ENCODE data around the gene SETBP1. TPM values are rescaled to one million over a fixed set of nuclear protein-coding genes. Genes with fewer than 3 reads are reported as not detected.

The SETBP1 gene
- polyA plus RNA-seq, 4 donors: 30.6 to 51.3 (median 32.5) TPM

DNA sequence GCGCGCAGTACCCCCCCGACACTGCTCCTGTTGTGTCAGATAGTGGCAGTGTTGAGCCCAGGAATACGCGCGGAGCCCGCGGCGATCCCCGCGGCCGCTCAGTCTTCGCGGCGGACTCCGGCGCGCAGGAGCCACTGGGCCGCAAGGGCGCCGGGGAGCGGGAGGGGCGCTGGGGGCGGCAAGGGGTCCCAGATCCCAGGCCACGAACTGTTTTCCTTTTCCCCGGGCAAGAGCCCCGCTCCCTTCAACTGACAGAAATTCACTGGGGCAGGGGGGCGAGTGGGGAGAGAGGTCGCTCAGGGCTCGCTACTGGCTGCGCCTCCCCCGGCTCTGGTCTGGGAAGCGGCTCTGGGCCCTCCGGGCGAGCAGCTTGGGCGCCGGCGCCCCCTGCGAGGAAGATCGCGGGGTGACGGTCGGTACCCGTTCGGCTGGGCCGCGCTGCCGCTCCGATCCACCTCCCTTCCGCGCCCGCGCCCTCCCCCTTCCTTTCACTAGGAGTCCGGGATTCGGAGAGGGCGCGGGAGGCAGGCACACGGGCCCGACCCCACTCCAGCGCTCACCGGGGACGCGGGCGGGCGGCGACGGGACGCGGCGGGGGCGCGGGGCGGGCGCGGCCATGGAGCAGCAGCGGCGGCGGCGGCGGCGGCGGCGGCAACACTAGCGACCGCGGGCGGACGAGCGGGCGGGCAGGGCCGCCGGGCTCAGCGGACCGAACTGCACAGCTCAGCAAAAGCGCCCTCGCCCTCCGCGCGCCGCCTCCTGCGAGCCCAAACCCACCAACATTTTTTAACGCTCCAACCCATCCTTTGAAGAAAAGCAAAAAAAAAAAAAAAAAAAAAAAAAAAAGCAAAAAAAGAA, 1.4 kb upstream of the SETBP1 start:
- DNase-seq (ENCODE audit: low read depth in 4 of 4, low spot score in 3 of 4): peak in 2 of 4 donors; percentile 76 to 85

DNA sequence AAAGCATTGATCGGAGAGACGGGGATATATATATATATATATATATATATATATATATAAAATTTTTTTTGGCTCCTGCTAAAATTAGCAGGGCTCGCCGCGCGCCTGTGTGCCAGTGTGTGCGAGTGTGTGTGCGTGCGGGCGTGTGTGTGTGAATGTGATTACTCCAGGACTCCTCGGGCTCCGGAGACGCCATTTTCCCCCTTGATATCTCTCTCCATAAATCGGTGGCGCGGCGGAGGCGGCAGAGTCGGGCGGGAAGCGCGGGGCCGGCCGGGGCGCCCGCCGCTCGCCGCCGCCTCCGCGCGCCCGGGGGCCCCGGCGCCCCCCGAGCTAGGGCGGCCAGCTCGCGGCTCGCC, 795 bp upstream of the SETBP1 start:
- no peak for DNase-seq (ENCODE audit: low read depth in 4 of 4, low spot score in 3 of 4)

DNA sequence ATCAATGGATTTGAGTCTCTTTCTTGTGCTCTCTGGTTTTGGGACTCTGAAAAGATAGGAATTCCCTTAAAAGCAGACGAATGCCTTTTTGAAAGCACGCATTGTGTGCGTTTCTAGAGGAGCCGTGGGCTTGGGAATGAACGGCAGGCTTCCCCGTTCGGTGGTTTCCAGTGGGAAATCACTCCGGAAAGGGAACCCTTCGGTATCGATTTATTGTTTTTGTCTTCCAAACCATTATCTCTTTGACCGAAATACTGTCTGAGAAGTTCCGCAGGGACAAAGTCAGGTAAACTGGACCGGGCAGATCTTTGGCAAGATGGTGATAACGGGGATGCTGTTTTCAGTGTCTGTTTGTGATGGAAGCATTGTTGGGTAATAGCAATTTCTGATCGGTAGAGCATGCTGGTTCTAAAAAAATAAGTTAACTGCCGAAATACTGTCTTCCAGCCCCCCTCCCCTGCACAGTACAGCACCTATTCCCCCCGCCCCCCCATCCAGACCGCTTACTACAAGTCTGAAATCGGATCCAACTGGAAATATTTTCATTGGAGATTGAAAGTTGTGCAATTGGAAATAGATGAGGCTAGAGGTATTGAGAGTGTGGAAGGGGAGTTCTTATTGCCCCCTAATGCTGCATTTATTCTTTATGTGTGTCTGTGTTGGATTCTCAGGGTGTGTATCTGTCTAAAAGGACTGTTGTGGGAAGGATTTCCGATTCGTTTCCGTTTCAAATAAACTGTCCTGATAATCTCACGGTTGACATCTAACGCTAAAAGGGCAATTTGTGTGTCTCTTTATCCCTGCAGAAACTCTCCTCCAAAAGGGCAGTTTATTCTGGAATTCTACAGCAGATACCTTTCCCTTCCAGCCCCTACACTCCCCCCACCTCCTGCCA, 635 bp downstream of the SETBP1 start:
- no peak for DNase-seq (ENCODE audit: low read depth in 4 of 4, low spot score in 3 of 4)

DNA sequence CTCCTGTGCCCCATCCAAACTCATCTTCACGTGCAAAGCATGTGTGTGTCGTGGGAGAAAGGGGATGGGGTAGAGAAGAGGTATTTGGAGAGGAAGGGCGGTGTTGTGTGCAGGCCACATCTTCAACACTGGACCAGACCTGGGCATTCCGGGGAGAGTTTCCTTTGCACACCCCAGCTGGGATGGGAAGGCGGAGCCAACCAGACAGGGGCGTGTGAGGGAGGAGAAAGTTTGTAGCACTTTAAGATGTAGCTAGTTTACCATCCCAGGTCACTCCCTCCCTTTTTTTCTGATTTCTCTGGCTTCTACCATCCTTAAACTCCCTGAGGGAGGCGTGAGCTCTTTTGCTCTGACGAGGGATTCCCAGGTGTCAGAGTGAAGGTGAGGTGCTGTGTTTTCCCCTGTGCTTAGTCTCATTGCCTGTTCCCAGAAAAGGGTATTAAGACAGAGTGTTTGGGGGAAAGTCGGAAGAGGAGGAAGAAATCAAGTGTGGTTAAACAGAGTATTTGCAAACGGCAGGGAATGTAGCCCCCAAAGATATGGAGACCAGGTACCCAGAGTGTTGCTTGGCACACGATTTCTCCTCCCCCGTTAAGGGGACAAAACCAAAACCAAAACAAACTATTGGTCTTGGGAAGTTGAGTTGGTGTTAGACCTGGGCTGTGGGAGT, 1.6 kb downstream of the SETBP1 start:
- no peak for DNase-seq (ENCODE audit: low read depth in 4 of 4, low spot score in 3 of 4)

DNA sequence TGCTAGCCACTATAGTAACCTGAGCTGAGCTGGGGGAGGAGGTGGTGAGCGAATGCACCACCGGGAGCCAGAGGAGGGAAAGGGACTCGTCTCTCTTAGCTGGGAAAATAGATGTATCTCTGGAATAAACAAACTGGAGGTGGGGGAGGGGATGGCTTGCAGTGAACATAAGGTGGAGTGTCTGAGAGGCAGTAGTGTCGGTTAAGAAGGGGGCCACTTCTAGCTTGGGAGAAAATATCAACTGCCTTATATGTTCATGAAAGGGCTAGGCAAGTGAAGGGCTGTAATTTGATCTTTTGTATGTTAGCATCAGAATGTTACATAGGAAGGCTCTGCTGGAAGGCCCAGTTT, 2.2 kb downstream of the SETBP1 start:
- DNase-seq (ENCODE audit: low read depth in 4 of 4, low spot score in 3 of 4): peak in 2 of 4 donors; percentile 59 to 67

DNA sequence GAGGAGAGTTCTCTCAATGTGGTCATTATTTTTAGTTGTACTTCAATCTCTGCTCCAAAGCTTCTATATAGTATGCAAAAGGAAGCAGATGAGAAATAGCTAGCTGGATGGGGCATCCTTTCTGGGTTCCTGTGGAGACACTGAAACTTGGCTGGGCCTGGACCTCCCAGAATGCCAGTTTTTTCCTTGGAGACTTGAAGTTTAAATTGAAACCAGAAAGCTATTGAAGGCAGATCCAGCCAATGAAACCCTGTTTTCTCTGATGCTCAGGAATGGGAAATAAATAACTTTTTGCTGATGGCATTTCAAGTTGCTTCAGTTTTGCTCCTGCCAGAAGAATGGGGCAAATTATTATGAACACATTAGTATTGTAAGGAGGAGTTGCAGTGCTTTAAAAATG, 2.9 kb downstream of the SETBP1 start:
- no peak for DNase-seq (ENCODE audit: low read depth in 4 of 4, low spot score in 3 of 4)

DNA sequence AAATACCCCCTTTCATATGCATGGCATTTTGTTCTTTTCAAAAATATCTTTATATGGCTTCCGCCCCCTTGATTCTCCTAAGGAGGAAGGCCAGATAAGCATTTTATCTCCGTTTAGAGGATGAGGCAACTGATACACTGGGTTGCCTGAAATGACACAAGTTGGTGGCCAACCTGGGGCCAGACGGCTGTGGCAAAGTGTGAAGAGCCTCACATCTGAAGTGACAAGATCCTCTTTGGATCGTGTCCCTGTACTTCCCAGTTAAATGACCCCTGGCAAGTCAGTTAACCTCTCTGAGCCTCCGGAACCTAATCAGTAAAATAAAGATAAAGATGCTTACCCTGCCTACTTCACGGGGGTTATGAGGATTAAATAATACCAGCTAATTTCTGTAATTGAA, 4.6 kb downstream of the SETBP1 start:
- DNase-seq (ENCODE audit: low read depth in 4 of 4, low spot score in 3 of 4): no peak

DNA sequence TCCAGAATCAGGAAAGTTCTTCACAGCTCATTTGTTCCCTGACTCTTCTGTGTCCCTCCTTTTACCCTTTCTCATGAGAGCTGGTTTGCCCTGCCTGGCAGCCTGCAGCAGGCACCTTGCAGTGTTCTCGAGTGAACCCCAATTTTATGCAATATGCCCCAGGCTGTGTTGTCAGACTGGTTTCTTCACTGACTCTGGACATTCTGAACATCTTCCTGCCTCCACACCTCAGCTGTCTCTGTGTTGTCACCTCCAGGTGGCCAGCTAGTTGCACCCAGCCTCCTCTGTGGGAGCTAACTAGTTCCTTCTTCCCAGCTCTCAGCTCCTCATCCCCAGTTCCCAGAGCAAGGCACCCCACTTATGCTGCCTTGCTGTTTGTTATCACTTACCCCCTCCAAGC, 5.5 kb downstream of the SETBP1 start:
- no peak for DNase-seq (ENCODE audit: low read depth in 4 of 4, low spot score in 3 of 4)

DNA sequence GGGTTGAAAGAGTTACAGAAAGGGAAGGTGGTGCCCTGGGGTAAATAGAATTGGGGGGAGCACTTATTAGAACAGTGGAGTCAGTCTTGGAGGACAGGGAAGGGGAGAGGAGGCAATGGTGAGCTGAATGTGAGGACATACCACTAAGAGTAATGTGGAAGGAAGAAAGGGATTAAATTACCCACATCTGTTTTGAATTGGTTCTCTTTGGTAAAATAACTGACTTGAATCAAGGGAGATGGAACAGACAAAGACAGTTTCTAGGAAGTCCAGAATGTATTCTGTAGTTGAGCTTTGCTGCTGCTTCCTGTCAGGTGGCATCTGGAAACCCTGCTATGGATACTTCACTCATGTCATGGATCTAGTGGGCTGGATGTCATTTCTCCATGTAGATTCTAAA, 6.7 kb downstream of the SETBP1 start:
- no peak for DNase-seq (ENCODE audit: low read depth in 4 of 4, low spot score in 3 of 4)

DNA sequence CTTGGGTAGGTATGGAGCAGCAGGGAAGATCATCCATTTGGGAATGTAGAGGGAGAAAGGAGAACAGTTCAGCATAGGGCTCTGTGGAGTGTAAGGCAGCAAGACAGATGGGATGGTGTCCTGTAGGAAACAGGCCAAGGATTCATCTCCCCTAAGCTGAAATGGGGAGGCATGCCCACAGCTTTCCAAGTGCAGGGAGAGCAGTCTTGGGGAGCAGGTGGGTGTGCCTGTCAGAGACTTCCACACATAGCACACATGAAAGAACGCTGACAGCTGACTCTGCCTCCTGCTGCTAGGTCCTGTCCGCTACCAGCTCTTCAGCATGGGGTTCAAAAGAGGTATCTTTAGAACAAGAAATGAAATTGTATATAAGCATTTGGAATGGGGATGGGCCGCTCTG, 9.0 kb downstream of the SETBP1 start:
- no peak for DNase-seq (ENCODE audit: low read depth in 4 of 4, low spot score in 3 of 4)

DNA sequence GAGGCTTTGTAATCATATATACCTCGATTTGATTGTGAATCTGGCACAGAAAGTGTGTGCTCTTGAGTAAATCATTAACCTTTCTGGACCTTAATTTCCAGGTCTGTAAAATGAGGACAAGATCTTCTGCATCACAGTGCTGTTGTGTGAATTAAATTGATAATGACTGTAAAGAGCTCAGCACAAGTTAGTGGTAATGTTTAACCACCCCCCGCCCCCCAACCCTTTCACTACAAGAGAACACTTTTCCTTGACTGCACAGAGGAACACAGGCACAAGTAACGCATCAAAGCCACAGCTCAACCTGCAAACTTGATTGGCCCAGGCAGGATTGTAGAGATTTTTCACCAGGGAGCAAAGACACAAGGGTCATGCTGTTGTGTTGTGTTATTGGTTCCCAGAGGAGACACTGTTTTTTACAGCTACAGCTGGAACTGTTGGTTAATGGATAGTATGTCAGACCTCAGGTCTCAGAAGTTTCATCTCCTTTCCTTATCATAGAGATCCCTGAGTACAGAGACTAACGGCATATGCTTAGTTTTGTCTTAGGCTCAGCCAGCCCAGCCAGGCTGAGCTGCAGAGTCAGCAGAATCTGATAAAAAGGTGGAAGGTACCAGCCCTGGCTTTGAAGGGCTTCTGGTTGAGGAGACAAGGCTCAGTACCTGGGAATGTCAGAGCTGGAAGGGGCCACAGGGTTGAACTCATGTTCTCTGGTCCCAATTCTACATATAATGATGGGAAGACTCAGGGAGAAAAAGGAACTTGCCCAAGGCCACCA, 10.6 kb downstream of the SETBP1 start:
- DNase-seq (ENCODE audit: low read depth in 4 of 4, low spot score in 3 of 4): no peak

DNA sequence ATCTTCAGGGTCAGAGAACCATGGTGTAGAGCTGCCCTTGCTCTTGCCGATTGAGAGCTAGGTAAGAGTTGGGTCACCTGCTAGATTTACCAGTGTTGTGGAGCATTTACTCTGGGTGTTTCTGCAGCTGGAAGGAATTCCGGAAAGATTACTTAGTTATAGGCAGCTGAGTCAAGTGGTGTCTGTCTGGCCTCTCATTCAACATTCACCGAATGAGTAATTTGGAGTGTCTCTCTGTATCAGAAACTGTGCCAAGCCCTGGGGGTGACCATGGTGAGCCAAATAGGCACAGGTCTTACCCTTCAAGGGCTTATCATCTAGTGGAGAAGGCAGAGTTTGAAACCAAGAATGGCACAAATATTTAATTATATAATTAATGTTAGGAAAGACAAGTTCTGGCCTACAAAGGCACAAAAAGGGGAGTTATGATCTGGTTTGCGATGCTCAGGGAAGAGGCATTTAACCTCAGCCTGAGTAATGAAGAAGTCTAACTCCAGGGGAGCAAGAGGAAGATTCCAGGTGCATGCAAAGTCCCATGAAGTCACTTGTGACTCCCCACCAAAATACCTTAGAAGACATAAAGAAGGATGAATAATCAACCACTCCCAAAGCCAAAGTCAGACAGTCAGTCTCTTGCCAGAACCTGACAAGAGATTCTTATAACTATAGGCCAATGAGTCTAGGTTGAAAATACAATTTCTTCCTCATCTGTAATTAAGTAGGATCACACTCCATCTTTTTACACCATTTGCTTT, 12.5 kb downstream of the SETBP1 start:
- no peak for DNase-seq (ENCODE audit: low read depth in 4 of 4, low spot score in 3 of 4)

DNA sequence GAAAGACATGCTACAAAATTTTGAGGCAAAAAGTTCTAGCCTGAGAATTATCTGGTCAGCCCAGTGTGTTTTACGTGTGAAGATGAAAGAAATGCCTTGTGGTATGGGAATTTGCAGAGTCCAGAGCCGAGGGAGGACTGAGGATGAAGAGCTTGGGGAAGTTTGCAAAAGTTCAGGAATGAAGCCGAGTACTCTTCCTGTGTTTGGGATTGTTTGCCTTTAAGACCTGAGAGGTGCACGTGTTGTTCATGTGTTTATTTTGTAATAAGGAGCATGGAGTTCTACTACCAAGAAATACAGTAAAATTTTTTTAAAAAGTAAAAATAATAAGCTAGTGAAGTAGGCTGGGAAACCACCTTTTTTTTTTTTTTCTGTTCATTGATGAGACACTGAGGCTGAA, 14.8 kb downstream of the SETBP1 start:
- DNase-seq (ENCODE audit: low read depth in 4 of 4, low spot score in 3 of 4): no peak

DNA sequence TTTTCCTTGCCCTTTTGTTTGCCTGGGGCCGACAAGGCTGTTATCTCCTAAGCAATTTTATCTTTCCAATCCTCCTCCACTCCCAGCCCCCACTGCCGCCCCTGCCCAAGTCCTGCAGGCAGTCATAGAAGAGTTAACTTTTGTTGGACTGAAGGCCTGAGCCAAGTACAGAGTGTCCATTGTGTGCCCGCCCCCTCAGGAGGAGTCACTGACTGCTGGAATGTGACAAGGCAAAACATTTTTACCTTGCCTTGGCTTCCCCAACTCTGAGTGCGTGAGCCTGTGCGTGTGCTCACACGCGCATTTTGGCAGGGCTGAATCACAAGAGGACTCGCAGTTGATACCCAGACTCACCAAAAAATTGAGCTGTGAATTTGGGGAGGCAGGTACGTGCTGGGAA, 16.2 kb downstream of the SETBP1 start:
- no peak for DNase-seq (ENCODE audit: low read depth in 4 of 4, low spot score in 3 of 4)

DNA sequence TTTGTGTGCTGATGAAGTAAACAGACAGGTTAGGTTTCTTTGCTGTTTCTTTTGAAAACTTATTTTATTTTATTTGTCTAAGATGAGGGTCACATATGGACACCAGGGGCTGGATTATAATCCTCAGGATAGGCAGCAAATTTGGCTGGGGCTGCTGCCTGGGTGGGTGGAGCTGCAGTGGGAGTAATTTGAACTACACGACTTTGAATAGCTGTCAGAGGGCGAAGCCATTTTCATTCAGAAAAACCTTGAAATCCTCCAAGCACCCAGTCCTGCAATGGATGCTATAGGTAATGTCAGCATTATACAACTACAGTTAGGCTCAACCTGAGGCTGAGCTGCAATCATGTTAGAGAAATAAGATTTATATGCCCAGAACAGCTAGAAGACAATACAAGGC, 16.6 kb downstream of the SETBP1 start:
- no peak for DNase-seq (ENCODE audit: low read depth in 4 of 4, low spot score in 3 of 4)

DNA sequence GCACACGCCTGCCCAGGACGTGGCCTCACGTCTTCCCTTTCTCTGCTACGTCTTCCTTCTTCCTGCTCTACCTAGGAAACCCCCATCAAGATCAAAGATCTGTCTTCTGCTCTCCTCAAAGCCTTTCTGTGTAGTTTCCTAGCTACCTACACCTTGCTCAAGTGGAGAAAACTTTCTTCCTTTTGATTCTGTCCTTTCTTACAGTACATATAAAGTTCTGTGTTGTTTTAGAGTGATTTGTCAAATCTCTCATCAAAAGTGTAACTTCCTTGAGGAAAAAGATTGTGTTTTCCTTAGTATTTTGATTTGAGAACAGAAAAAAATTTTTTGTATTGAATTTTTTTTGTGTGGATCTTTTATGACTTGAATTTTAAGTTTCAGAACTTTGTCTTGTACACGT, 17.8 kb downstream of the SETBP1 start:
- no peak for DNase-seq (ENCODE audit: low read depth in 4 of 4, low spot score in 3 of 4)

DNA sequence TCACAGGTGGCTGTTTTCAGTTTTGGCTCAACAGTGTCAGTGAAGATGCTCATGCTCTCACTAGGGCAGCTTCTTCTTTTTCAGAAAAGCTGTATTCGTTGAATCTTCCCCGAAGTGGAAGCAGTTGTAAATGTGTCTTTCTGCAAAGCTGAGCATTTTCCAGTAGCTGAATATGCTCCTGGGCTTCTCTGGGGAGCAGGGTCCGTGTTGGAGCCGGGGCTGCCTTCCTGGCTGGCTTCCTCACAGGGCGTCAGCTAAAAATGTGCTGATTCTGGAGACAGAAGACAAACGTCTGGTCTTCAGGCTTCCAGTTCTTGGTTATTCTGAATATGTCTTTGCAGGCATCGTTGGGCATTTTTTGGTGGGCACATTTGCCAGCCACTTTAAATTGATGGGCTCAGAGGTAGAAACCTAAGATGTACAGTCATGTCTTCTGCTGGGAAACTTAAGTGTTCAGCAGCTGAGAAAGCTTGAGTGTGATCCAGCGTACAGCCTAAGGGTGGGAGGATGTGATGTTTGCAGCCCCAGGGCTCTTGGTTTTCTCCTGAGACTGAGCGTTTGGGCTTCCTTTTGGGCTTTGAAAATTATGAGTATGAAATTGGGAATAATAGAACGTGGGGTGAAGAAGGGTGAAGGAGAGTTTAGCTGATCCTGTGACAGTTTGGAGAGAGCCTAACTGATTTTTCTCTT, 19.0 kb downstream of the SETBP1 start:
- no peak for DNase-seq (ENCODE audit: low read depth in 4 of 4, low spot score in 3 of 4)

DNA sequence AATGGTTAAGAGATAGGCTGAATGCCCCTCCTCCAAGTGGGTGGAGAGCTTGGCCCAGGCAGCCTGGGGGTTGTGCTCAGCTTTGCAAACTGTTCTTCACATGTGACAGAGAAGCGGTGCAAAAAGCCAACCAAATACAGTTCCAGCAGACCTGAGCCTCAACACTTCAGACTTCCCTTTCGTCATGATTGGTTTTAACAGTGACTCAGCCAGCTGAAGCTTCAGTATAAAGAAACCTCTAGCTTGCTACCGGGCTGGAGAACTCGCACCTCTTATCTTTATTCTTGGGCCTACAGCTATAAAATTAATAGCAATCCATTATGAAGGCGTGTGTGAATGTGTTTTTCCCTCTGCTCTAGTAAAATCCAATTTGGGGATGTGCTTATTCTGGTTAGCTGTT, 20.0 kb downstream of the SETBP1 start:
- no peak for DNase-seq (ENCODE audit: low read depth in 4 of 4, low spot score in 3 of 4)

DNA sequence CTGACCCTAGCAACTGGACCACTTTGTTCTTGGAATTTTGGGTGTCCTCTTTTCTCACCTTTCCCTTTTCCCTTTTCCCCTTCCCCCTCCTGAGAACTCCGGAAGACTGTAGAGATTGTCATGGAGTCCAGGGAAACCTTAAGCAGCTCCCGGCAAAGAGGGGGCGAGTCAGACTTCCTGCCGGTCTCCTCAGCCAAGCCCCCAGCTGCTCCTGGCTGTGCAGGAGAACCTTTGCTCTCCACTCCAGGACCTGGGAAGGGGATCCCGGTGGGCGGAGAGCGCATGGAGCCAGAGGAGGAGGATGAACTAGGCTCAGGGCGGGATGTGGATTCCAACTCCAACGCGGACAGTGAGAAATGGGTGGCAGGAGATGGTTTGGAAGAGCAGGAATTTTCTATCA, 20.5 kb downstream of the SETBP1 start:
- no peak for DNase-seq (ENCODE audit: low read depth in 4 of 4, low spot score in 3 of 4)

All from left renal pelvis (tissue), 4 donors.